ENCODE data around the gene IFNL4. TPM values are rescaled to one million over a fixed set of nuclear protein-coding genes. Genes with fewer than 3 reads are reported as not detected.

The IFNL4 gene
- polyA plus RNA-seq, 2 of the 4 experiments (the other 2 are of a cell fraction), result not detected

- POLR2A ChIA-PET, result no interaction called here
- DNase-seq (ENCODE audit: low read depth in 1 of 2, low spot score in 1 of 2) (no peak), FAIRE-seq (no peak), ATAC-seq (no peak)
- no peak overlapping the region for H3K4me3 ChIP-seq
- no peak overlapping the region for H3K27ac ChIP-seq
- CTCF ChIA-PET, result interaction anchor here (0.5 to 4.9 kb wide), 5 partner anchors 8 to 291 kb away, joined by 3 to 17 read pairs (median 4); no protein-coding TSS in a partner anchor
- no peak overlapping the region for H3K4me2 ChIP-seq
- no peaks in the 10 kb centered on the region for H3K4me1 ChIP-seq
- WGBS (ENCODE audit: missing lambda C conversion rate), result 71% methylated on average over 3 of the region's 3 CpGs
- no peaks in the 10 kb centered on the region for H3K9me3 ChIP-seq
- TF ChIP-seq CHD2 (IDR thresholded peaks at IDR 0.05; ENCODE audit: low read length, partially characterized antibody) (no peak), CBX2 (IDR thresholded peaks at IDR 0.05; ENCODE audit: borderline replicate concordance, low read depth) (no peak), ZNF302 (CRISPR knock-in tag; IDR thresholded peaks at IDR 0.05) (no peak), PHF8 (IDR thresholded peaks at IDR 0.05; ENCODE audit: borderline replicate concordance, low read depth) (no peak), HDAC2 (IDR thresholded peaks at IDR 0.05) (no peak), MAX (IDR thresholded peaks at IDR 0.05) (no peak), ESRRA (IDR thresholded peaks at IDR 0.05; ENCODE audit: borderline replicate concordance, low read length) (no peak), KDM5A (IDR thresholded peaks at IDR 0.05) (no peak), TP53 (CRISPR knock-in tag; IDR thresholded peaks at IDR 0.05) (no peak), RCOR1 (IDR thresholded peaks at IDR 0.05; ENCODE audit: low read depth, low read length) (no peak), HES2 (IDR thresholded peaks at IDR 0.05) (no peak), EHMT2 (IDR thresholded peaks at IDR 0.05; ENCODE audit: low read depth) (no peak), ZC3H11A (IDR thresholded peaks at IDR 0.05) (no peak), RARB (CRISPR knock-in tag; IDR thresholded peaks at IDR 0.05) (no peak)
- TF ChIP-seq, protein P1, sequence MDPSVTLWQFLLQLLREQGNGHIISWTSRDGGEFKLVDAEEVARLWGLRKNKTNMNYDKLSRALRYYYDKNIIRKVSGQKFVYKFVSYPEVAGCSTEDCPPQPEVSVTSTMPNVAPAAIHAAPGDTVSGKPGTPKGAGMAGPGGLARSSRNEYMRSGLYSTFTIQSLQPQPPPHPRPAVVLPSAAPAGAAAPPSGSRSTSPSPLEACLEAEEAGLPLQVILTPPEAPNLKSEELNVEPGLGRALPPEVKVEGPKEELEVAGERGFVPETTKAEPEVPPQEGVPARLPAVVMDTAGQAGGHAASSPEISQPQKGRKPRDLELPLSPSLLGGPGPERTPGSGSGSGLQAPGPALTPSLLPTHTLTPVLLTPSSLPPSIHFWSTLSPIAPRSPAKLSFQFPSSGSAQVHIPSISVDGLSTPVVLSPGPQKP (IDR thresholded peaks at IDR 0.05; ENCODE audit: low read depth, low read length), result no peak
- TF ChIP-seq, protein P2, sequence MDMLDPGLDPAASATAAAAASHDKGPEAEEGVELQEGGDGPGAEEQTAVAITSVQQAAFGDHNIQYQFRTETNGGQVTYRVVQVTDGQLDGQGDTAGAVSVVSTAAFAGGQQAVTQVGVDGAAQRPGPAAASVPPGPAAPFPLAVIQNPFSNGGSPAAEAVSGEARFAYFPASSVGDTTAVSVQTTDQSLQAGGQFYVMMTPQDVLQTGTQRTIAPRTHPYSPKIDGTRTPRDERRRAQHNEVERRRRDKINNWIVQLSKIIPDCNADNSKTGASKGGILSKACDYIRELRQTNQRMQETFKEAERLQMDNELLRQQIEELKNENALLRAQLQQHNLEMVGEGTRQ (IDR thresholded peaks at IDR 0.05), result no peak
These were observed 3.8 kb upstream of the IFNL4 start for GRCh38 chr19:39252458-39252857.

DNA sequence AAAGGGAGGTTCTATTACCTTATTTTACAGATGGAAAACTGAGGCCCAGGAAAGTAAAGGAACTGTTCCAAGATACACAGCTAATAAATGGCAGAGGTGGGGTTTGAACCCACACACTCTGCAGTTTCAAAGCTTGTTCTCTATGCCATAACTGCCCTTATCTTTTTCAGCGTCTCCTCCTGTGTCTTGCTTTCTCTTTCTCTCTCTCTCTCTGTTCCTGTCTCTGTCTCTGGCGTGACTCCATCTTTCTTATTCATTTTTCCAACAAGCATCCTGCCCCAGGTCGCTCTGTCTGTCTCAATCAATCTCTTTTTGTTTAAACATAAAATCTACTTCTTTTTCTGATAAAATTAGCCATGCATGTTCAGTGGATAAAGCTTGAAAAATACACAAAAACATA lies 3.2 kb upstream of the IFNL4 start:
- CTCF ChIA-PET, result interaction anchor here (0.6 to 4.9 kb wide), 6 partner anchors 9 to 76 kb away, joined by 3 to 17 read pairs (median 5); no protein-coding TSS in a partner anchor
- no peak for ATAC-seq
- H3K27ac ChIP-seq, result no peak overlapping the region
- H3K9me3 ChIP-seq, result no peaks in the 10 kb centered on the region
- no peak for DNase-seq (ENCODE audit: low read depth in 1 of 2, low spot score in 1 of 2)
- no peak overlapping the region for H3K4me3 ChIP-seq
- no peak overlapping the region for H3K4me2 ChIP-seq
- WGBS (ENCODE audit: missing lambda C conversion rate), result 39% methylated on average over 3 of the region's 3 CpGs
- TF ChIP-seq KDM5A (IDR thresholded peaks at IDR 0.05) (no peak), CBX2 (IDR thresholded peaks at IDR 0.05; ENCODE audit: borderline replicate concordance, low read depth) (no peak), ATOH8 (CRISPR knock-in tag; IDR thresholded peaks at IDR 0.05; ENCODE audit: low read depth) (no peak), PHF8 (IDR thresholded peaks at IDR 0.05; ENCODE audit: borderline replicate concordance, low read depth) (no peak), POLR2AphosphoS2 (conservative IDR thresholded peaks at IDR 0.05; ENCODE audit: low read length) (no peak), ZC3H11A (IDR thresholded peaks at IDR 0.05) (no peak), SREBF2 (IDR thresholded peaks at IDR 0.05) (no peak), E2F6 (IDR thresholded peaks at IDR 0.05; ENCODE audit: borderline replicate concordance, low read depth) (no peak), JUNB (IDR thresholded peaks at IDR 0.05) (no peak)
- TF ChIP-seq, protein P1 (IDR thresholded peaks at IDR 0.05; ENCODE audit: low read depth, low read length), result no peak
- POLR2A ChIA-PET, result interaction anchor here (0.6 kb wide), 1 partner anchor 732 kb away, joined by 4 read pairs; no protein-coding TSS in a partner anchor
- H3K4me1 ChIP-seq, result no peaks in the 10 kb centered on the region
- FAIRE-seq, result no peak
